ENCODE data around the gene DNAJB11. TPM values are rescaled to one million over a fixed set of nuclear protein-coding genes. Genes with fewer than 3 reads are reported as not detected.

The DNAJB11 gene
- total RNA-seq, 1 donor from 2014 or later = 71.2 TPM

DNA sequence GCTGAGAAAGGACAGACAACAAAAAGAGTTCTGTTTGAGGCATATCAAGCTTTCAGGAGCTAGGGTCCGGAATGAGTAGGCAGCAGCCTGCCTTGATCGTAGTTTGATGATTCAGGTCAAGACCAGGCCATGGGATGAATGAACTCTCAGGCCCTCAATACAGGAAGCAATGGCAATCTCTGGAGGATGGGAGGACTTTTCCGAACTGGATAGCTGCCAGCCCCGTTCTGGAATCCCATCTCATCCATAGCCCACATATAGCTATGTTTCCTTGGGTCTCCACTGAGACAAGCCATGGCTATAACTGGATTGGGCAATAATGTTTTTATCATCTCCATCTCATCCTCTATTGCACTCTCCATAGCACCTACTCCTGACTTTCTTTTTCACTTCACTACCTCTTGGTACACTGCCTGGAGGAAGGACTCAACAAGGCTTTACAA, 55.1 kb downstream of the DNAJB11 start:
- H3K27me3 Mint-ChIP-seq (ENCODE audit: unreplicated experiment) = no peaks in the 10 kb centered on the region
- TF ChIP-seq, protein P1, sequence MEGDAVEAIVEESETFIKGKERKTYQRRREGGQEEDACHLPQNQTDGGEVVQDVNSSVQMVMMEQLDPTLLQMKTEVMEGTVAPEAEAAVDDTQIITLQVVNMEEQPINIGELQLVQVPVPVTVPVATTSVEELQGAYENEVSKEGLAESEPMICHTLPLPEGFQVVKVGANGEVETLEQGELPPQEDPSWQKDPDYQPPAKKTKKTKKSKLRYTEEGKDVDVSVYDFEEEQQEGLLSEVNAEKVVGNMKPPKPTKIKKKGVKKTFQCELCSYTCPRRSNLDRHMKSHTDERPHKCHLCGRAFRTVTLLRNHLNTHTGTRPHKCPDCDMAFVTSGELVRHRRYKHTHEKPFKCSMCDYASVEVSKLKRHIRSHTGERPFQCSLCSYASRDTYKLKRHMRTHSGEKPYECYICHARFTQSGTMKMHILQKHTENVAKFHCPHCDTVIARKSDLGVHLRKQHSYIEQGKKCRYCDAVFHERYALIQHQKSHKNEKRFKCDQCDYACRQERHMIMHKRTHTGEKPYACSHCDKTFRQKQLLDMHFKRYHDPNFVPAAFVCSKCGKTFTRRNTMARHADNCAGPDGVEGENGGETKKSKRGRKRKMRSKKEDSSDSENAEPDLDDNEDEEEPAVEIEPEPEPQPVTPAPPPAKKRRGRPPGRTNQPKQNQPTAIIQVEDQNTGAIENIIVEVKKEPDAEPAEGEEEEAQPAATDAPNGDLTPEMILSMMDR (IDR thresholded peaks at IDR 0.05; ENCODE audit: unreplicated experiment) = no peak
- no peaks in the 10 kb centered on the region for H3K36me3 Mint-ChIP-seq (ENCODE audit: low read depth, unreplicated experiment)

DNA sequence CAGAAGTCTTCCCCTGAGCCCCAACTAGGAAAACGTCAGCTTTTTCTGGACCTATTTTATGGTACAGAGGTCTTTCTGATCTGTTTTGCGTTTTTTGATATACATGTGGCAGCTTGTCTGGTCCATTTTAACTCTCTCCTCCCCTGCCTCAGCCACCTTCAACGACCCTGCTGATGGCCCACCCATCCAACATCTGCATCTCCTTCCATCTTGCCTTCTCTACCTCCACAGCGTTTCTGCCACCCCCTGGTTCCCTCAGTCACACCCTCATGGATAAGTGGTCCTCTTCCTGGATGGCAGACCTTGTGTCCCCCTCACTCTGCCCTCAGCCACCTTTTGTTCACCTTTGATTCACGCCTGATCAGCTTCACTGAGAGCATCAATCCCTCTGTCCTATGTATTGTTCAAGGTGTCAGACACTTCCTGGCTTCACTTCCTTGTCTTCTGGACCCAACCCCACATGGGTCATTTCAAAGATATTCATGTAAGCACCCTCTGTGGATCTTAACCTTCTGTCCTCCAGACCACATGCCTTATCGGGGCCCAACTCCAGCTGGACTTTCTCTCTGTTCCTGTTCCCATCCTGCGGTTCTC, 55.8 kb downstream of the DNAJB11 start:
- H3K4me1 Mint-ChIP-seq (ENCODE audit: unreplicated experiment) = peaks cover 9% of the 10 kb centered on the region
- TF ChIP-seq, protein P1 (IDR thresholded peaks at IDR 0.05; ENCODE audit: unreplicated experiment) = no peak
- H3K27ac Mint-ChIP-seq (ENCODE audit: unreplicated experiment) = no peak overlapping the region
- no peaks in the 10 kb centered on the region for H3K9me3 Mint-ChIP-seq (ENCODE audit: unreplicated experiment)
- H3K27me3 Mint-ChIP-seq (ENCODE audit: unreplicated experiment) = no peaks in the 10 kb centered on the region
- no peaks in the 10 kb centered on the region for H3K36me3 Mint-ChIP-seq (ENCODE audit: low read depth, unreplicated experiment)
- DNase-seq (ENCODE audit: low spot score) = no peak
- no peak overlapping the region for H3K4me3 Mint-ChIP-seq (ENCODE audit: unreplicated experiment)

More for the DNA sequence above, 55.1 kb downstream of the DNAJB11 start:
- H3K4me1 Mint-ChIP-seq (ENCODE audit: unreplicated experiment) = peaks cover 4% of the 10 kb centered on the region
- DNase-seq (ENCODE audit: low spot score) = no peak
- no peak overlapping the region for H3K4me3 Mint-ChIP-seq (ENCODE audit: unreplicated experiment)
- H3K9me3 Mint-ChIP-seq (ENCODE audit: unreplicated experiment) = no peaks in the 10 kb centered on the region
- no peak overlapping the region for H3K27ac Mint-ChIP-seq (ENCODE audit: unreplicated experiment)

DNA sequence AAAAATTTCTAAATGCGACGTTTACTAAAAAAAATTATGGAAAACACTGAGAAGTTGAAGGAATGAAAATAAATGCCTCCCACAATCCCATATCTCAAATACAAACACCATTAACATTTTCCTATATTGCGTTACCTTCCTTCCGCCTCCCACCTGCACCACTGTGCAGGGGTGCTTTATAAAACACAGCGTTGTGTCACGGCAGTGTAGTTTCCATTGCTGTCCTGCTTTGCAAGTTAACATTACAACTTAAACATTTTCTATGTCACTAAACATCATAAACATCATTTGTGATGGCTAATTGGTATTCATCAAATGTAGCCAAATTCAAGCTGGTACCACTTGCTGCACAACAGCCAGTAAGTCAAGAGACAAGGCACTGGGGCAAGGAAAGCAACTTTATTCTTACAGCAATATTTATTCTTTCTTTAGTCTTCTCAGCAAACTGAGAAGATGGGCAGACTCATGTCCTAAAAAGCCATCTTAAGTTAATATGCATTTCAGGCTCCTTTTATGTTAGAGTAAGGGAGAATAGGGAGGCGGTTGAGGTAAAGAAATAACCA, 57.4 kb downstream of the DNAJB11 start:
- no peaks in the 10 kb centered on the region for H3K36me3 Mint-ChIP-seq (ENCODE audit: low read depth, unreplicated experiment)
- H3K4me3 Mint-ChIP-seq (ENCODE audit: unreplicated experiment) = no peak overlapping the region
- no peaks in the 10 kb centered on the region for H3K27me3 Mint-ChIP-seq (ENCODE audit: unreplicated experiment)
- peaks cover 9% of the 10 kb centered on the region for H3K4me1 Mint-ChIP-seq (ENCODE audit: unreplicated experiment)
- H3K9me3 Mint-ChIP-seq (ENCODE audit: unreplicated experiment) = no peaks in the 10 kb centered on the region
- TF ChIP-seq, protein P1 (IDR thresholded peaks at IDR 0.05; ENCODE audit: unreplicated experiment) = no peak
- no peak overlapping the region for H3K27ac Mint-ChIP-seq (ENCODE audit: unreplicated experiment)
- DNase-seq (ENCODE audit: low spot score) = no peak

DNA sequence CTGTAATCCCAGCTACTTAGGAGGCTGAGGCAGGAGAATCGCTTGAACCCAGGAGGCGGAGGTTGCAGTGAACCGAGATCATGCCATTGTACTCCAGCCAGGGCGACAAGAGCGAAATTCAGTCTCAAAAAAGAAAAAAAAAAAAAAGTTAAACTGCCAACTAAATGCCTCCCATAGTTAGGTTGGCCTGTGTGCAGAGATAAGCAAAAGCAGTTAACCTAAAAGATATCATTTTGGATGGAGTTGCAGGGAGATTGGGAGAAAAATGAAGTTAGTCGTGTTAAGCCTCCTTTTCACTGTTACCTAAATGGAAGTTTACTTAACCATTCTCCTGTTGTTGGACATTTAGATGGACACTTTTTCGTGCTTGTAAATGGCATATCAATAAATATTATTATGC, 58.2 kb downstream of the DNAJB11 start:
- H3K4me1 Mint-ChIP-seq (ENCODE audit: unreplicated experiment) = peaks cover 9% of the 10 kb centered on the region
- DNase-seq (ENCODE audit: low spot score) = no peak
- H3K36me3 Mint-ChIP-seq (ENCODE audit: low read depth, unreplicated experiment) = no peaks in the 10 kb centered on the region
- H3K27ac Mint-ChIP-seq (ENCODE audit: unreplicated experiment) = no peak overlapping the region
- no peaks in the 10 kb centered on the region for H3K27me3 Mint-ChIP-seq (ENCODE audit: unreplicated experiment)
- TF ChIP-seq, protein P1 (IDR thresholded peaks at IDR 0.05; ENCODE audit: unreplicated experiment) = no peak
- no peak overlapping the region for H3K4me3 Mint-ChIP-seq (ENCODE audit: unreplicated experiment)
- no peaks in the 10 kb centered on the region for H3K9me3 Mint-ChIP-seq (ENCODE audit: unreplicated experiment)

DNA sequence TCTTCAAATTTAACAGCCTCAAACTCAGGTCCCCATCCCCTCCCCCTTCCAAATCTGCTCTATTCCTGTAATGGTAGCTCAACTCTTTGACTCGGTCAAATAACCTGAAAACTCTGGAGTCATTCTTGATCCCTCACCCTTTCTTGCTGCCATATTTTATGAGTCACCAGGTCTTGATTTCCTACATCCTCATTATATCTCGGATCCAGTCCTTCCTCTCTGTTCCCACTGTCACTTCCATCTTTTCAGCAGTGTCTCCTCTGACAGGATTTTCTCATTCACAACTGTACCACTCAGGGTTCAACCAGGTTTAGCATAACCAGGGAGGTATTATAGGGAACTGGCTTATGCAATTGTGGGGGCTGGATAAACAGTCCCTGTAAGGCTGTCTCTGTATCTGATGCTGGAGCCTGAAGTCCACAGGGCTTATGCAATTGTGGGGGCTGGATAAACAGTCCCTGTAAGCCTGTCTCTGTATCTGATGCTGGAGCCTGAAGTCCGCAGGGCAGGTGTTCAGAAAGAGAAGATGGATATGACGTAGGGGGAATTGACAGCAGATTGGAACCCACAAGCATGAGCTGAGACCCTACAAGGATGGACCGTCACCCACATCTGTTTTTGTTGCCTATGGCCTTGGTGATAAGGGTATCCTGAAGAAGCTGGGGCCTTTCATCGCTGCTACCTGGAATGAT, 60.6 kb downstream of the DNAJB11 start:
- no peak overlapping the region for H3K4me3 Mint-ChIP-seq (ENCODE audit: unreplicated experiment)
- H3K27ac Mint-ChIP-seq (ENCODE audit: unreplicated experiment) = no peak overlapping the region
- no peaks in the 10 kb centered on the region for H3K9me3 Mint-ChIP-seq (ENCODE audit: unreplicated experiment)
- DNase-seq (ENCODE audit: low spot score) = no peak
- H3K36me3 Mint-ChIP-seq (ENCODE audit: low read depth, unreplicated experiment) = no peaks in the 10 kb centered on the region
- no peaks in the 10 kb centered on the region for H3K27me3 Mint-ChIP-seq (ENCODE audit: unreplicated experiment)
- peaks cover 9% of the 10 kb centered on the region for H3K4me1 Mint-ChIP-seq (ENCODE audit: unreplicated experiment)
- TF ChIP-seq, protein P1 (IDR thresholded peaks at IDR 0.05; ENCODE audit: unreplicated experiment) = no peak

Data from endothelial cell (in vitro differentiated cells).